WI38 (cell line): ENCODE data around the gene RAD23A.

Experiments used
- H3K4me3 ChIP-seq: 2 replicates; pipeline ENCODE4 v1.5.1; 2011; ENCODE audit warnings: low read depth, mild to moderate bottlenecking, control low read depth, low read length
- CTCF ChIP-seq: IDR thresholded peaks from 2 replicates; pipeline ENCODE4 v1.5.1; 2012; ENCODE audit warnings: low read depth, mild to moderate bottlenecking, control low read depth, low read length

RAD23A gene

GRCh38 chr19:12965017-12965811, 19.6 kb downstream of the RAD23A start:
- H3K4me3 ChIP-seq: peak overlapping the region; percentile 44
- TF ChIP-seq CTCF: peak; percentile 88

GRCh38 chr19:12965812-12966135, 20.1 kb downstream of the RAD23A start:
- no peak overlapping the region for H3K4me3 ChIP-seq
- TF ChIP-seq CTCF: no peak

- H3K4me3 ChIP-seq: no peak overlapping the region
- TF ChIP-seq CTCF: no peak
Measured at GRCh38 chr19:12967907-12968306, 22.2 kb downstream of the RAD23A start.

- no peak for TF ChIP-seq CTCF
Measured at GRCh38 chr19:12969292-12969988, 23.8 kb downstream of the RAD23A start, which contains the start of gene DAND5. Gene DAND5 (plus strand): TSS chr19:12969576. CDS start chr19:12969661, 85 bp downstream.

GRCh38 chr19:12970070-12970820, 24.6 kb downstream of the RAD23A start:
- no peak for TF ChIP-seq CTCF
- no peak overlapping the region for H3K4me3 ChIP-seq

More at GRCh38 chr19:12969292-12969988, 23.8 kb downstream of the RAD23A start, which contains the start of gene DAND5:
- no peak within 1 kb of the TSS for H3K4me3 ChIP-seq

- TF ChIP-seq CTCF: no peak
- H3K4me3 ChIP-seq: no peak overlapping the region
Measured at GRCh38 chr19:12973236-12973635, 27.6 kb downstream of the RAD23A start.
